Body of pancreas (tissue), 4 donors: ENCODE measurements around the gene BCR.

ENCODE experiments used
- CTCF ChIP-seq, 7 experiments: fragments of 450-650 bp in 4 of 7; fragments of 200-600 bp in 3 of 7; sonication (generic) in 3 of 7; IDR thresholded peaks; one replicate each; pipeline ENCODE4 v1.5.1; 2016 to 2019; ENCODE audit warnings: antibody characterized with exemption in 7 of 7
- POLR2A ChIP-seq, 3 donors: fragments of 450-650 bp; IDR thresholded peaks; one replicate each; pipeline ENCODE4 v1.6.1; 2016; ENCODE audit warnings: antibody characterized with exemption in 3 of 3, mild to moderate bottlenecking in 2 of 3

GRCh38 chr22:23306438-23306921 is 126.2 kb downstream of the BCR start:
- TF ChIP-seq CTCF (IDR thresholded peaks at IDR 0.05) = no peak
- no peak for TF ChIP-seq POLR2A (IDR thresholded peaks at IDR 0.05)
